Heart left ventricle (tissue), 13 donors: Measurements from ENCODE around the gene LPP.

Source experiments
- CTCF ChIP-seq, 12 donors: fragments of 200-600 bp; sonication (generic) in 4 of 12; IDR thresholded peaks; one replicate each; pipeline versions ENCODE4 v1.5.0 to v1.8.0; 2018 to 2022; ENCODE audit warnings: antibody characterized with exemption in 12 of 12, mild to moderate bottlenecking in 5 of 12
- POLR2A ChIP-seq, 2 donors: fragments of 450-650 bp; IDR thresholded peaks; one replicate each; pipeline ENCODE4 v1.6.1; 2017; ENCODE audit warnings: antibody characterized with exemption in 2 of 2, mild to moderate bottlenecking in 2 of 2, moderate library complexity in 2 of 2
- donor health status: ischemic (EF 13 %, LVEDD 7.1; RV severe dilation, severe dysfunction).
- donor health status: DM: no; HTN: yes; CAD: no.
- donor health status: DM: no; HTN: no; CAD: no.
- donor health status: ischemic (EF 25% LVEDD 6.9; RV normal size, moderate dysfunction).
- donor health status: ischemic (EF 25% LVEDD 5.7; RV mildly dilated, moderate dysfunction).
- donor health status: ischemic (EF 35%, LVEDD 5.7; RV mildly dilated, moderate dysfunction).
- donor health status: nonischemic (EF 11% LVEDD 7.7; RV severe dilation, severe dysfunction).
- donor health status: DM: yes; HTN: yes; CAD: no.
- donor health status: PGD.
- donor health status: ischemic (EF 29% LVEDD 5.4; RV normal size, mild dysfunction).
- donor health status: nonischemic (EF 23%, LVEDD 6.1; RV moderate dilation, normal function).

- no peak for TF ChIP-seq CTCF (IDR thresholded peaks at IDR 0.05)
- TF ChIP-seq POLR2A (IDR thresholded peaks at IDR 0.05), result no peak
Observed at GRCh38 chr3:188351648-188352047, 197.7 kb downstream of the LPP start.
